ENCODE results near the gene FREM3. TPM values are rescaled to one million over a fixed set of nuclear protein-coding genes. Genes with fewer than 3 reads are reported as not detected.
"Not testable (repeated sequence)": the region's sequence is repeated elsewhere in the genome, so short reads cannot be mapped to it uniquely, and the experiment has no call there.

FREM3 gene
- total RNA-seq, 1 donor from 2014 or later = 0.19 TPM

DNA sequence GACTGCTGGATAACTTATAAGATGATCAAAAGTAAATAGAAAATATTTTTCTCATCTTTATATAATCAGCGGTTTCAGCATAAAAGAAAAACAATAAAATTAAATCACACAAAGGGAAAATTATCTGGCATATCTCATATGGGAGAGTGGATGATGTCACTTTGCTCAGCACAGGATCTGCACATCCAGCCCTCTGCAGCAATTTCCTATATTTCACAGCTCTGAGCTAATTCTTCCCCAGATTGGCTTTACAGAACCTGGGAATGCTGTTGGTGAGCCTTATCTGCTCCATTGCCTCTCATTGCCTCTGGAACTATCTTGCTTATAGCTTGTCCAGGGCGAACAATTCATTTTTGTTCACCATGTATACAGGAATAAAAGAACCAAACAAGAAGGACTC, 21.0 kb downstream of the FREM3 start:
- DNase-seq (no peak), ATAC-seq (ENCODE audit: poor library complexity) (no peak)
- intact Hi-C loops (cut with DNase I) = no loop called here

DNA sequence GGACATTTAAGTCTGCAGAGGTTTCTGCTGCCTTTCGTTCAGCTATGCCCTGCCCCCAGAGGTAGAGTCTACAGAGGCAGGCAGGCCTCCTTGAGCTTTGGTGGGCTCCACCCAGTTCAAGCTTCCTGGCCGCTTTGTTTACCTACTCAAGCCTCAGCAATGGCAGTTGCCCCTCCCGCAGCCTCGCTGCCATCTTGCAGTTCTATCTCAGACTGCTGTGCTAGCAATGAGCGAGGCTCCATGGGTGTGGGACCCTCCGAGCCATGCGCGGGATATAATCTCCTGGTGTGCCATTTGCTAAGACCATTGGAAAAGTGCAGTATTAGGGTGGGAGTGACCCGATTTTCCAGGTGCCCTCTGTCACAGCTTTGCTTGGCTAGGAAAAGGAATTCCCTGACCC, 26.8 kb downstream of the FREM3 start:
- DNase-seq; intact Hi-C loops (cut with DNase I); ATAC-seq (ENCODE audit: poor library complexity): not testable (repeated sequence)

DNA sequence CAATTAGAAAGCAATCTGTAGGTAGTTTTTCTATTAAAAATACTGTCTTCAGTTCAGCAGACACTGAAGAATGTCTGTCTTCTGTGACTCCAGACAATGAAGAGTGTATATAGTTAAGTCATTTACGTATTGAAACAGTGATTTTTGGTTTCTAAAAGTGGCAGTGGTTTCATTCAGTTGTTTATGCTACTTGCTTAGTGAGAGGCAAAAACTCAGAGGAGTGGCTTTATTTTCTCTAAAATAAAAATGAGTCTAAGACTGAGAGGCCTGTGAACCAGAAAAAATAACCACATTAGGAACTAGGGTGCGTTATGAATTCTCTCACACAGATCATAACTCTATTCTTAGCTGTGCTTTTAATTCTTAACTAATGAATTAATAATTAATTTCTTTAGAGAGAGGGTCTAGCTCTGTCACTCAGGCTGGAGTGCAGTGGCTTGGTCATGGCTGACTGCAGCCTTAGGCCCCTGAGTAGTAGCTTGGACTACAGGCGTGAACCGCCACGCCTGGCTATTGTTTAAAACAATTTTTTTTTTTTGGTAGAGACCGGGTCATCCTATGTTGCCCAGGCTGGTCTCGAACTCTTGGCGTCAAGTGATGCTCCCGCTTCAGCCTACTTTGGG, 31.4 kb downstream of the FREM3 start:
- intact Hi-C loops (cut with DNase I) = no loop called here
- ATAC-seq (ENCODE audit: poor library complexity) = no peak
- DNase-seq = no peak

DNA sequence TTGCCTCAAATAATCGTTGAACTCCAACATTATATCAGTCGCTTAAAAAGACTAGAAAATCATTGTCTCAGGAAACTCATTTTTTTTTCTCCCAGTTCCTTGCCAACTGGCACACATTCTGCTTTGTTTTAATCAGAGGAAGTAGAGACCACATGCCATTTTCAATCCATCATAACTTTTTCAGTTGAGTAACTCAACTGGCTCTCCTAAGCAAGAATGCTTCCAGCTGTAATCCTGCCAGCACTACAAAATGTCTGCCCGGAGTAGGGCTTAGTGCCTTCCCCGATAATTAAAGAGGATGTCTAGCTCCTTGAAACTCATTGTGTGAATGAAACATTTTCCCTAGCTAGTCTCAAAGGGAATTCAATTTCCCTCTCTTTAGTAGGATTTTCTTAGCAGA, 33.0 kb downstream of the FREM3 start:
- intact Hi-C loops (cut with DNase I) = no loop called here
- DNase-seq (no peak), ATAC-seq (ENCODE audit: poor library complexity) (peak; percentile 92)

DNA sequence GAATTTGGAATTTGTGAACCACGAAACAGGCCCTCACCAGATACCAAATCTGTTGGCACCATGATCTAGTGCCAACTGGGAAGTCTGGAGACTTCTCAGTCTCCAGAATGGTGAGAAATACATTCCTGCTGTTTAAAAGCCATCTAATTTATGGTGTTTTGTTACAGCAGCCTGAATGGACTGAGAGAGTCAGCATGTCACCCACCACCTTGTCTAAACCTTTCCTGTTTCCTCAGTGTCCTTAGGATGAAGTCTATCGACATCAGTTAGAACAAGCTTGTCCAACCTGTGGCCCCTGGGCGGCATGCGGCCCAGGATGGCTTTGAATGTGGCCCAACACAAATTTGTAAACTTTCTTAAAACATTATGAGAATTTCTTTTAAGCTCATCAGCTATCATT, 42.1 kb downstream of the FREM3 start:
- intact Hi-C loops (cut with DNase I) = no loop called here
- DNase-seq = no peak
- ATAC-seq (ENCODE audit: poor library complexity) = no peak

DNA sequence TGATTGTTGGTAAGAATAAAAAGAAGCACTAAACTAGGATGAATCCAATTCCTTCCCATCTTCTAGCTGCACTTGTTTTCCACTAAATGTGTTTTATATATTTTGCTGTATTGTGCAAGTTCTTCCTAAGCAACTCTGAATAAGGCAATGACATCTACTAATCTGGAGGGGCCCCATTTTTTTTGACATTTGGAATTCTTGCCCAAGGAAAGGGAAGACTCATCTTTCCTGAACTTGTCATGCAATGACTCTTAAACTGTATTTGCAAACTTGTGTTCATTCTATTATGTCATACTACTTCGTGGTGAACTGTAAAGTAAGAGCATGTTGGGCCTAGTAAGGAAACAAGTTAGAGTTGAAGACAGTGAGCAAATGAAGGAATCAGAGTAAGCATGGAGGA, 45.9 kb downstream of the FREM3 start:
- ATAC-seq (ENCODE audit: poor library complexity) = no peak
- intact Hi-C loops (cut with DNase I) = no loop called here
- DNase-seq = no peak

DNA sequence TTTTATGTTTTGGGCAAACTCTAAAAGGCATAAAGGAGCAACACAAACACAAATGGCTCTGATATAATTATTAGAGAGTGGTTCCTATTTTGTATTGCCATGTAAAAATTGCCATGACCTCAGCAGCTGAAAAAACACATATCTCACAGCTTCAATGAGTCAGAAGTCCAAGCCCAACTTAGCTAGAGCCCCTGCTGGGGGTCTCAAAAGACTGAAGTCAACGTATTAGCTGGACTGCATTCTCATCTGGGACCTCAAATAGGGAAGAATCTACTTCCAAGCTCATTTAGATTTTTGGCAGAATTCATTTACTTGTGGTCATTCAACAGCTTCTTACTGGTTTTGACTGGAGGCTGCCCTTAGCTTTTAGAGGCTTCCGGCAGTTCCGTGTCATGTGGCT, 47.4 kb downstream of the FREM3 start:
- intact Hi-C loops (cut with DNase I) = no loop called here
- no peak for ATAC-seq (ENCODE audit: poor library complexity)
- no peak for DNase-seq

DNA sequence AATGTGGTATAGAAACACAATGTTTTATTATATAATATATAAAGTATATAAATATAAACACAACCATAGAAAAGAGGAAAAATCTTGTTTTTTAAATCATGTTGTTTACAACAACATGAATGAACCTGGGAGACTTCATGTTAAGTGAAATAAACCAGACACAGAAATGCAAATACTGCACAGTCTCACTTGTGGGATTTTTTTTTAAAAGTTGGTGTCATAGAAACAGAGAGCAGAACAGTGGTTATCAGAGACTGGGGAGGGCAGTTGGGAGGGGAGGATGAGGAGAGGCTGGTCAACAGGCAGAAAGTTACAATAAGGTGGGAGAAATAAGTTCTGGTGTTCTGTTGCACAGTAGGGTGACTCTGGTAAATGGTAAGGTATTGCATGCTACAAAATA, 57.1 kb downstream of the FREM3 start:
- ATAC-seq (ENCODE audit: poor library complexity) = no peak
- intact Hi-C loops (cut with DNase I) = no loop called here
- DNase-seq = no peak

DNA sequence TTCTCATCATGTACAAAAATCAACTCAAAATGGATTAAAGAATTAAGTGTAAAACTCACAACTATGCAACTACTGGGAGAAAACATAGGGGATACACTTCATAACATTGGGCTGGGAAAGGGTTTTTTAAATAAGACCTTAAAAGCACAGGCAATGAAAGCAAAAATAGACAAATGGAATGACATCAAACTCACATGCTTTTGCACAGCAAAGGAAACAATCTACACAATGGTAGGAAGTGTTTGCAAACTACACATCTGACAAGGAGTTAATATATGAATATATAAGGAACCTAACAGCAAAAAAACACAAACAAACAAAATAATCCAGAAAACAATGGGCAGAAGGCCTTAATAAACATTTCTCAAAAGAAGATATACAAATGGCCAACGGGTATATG, 57.9 kb downstream of the FREM3 start:
- DNase-seq (no peak), ATAC-seq (ENCODE audit: poor library complexity) (no peak)
- intact Hi-C loops (cut with DNase I) = no loop called here

DNA sequence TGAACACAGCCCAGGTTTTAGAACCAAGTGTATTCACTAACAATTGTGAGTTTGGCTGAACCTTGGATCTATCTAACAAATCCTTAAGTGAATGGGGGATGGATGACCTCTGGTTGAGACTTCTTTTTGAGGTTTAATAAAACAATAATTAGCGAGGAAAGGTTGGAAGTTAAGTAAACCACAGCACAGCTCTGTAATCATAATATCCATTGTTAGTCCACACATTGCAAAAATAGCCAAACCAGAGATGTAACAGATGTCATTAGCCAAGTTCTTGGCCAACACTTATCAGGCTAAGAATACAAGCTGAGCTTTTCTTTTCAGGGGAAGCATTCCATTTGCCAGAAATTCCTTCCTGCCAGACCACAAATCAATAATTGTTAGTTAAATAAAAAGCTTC, 59.1 kb downstream of the FREM3 start:
- intact Hi-C loops (cut with DNase I) = no loop called here
- DNase-seq = no peak
- ATAC-seq (ENCODE audit: poor library complexity) = peak; percentile 77

DNA sequence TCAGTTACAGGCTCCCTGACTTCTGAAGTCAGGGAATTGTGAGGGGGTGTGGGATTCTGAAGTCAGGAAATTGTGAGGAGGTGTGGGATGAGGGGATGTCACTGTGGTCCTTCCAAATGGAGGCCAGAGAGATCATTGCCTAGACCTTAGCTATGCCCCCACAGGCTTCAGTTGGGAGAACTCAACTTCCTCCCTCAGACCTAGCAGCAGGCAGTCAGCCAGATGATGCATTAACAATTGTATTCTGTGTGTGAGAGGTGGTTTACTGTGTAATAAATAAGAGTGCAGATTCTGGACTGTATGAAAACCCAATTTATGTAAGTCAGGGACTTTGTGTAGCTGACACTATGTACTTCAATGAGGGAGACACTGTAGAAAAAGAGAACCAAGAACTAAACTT, 65.7 kb downstream of the FREM3 start:
- no peak for DNase-seq
- no peak for ATAC-seq (ENCODE audit: poor library complexity)
- intact Hi-C loops (cut with DNase I) = no loop called here

DNA sequence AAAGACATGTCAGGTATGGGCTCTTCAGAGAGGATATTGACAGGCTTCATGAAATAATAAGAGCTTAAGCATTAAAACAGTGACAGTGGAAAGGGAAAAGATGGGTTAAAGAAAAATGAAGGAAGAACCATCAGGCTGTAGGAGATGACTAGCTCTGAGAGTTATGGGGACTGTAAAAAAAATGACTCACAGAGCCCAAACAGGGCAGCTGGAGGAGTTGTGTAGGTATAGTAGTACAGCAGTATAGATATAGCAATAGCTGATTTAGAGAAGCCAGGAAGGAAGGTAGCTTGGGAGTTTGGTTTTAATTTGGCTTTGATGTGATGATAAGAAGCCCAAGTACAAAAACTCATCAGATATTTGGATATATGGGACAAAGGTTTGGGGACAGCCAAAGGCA, 66.6 kb downstream of the FREM3 start:
- ATAC-seq (ENCODE audit: poor library complexity) (no peak), DNase-seq (no peak)

DNA sequence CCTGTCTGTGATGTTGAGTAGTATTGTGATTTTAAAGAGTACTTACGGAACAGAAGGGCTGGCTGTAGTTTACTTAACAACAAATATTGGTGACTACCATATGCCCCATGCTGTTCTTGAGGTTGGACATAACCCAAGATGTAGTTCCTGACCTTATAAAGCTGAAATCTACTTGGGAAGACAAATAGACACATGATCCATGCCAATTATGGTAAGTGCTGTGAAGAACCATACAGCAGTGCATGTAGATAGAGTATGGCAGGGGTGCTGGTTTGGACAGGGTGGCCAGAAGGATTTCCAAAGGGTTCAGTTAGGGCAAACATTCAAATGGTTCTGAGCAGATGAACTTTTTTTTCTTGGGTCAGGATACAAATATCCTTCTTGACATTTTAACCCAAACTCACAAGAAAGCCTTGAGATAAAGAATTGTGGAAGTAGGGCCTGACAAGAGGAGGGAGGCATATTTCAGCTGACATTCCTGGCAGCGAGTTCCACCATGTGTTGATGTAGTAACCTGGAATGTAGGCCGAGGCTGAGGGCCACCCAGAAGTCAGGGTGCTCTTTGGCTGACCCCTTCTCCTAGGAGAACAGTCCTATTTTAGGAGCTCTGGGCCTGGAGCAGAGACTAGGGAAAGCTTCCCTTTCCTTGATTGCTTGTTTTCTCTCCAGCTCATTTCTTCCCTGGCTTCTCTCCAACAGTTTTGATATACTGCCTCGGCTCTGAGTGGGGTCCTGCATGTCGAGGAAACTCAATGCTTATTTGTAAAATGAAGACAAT, 74.2 kb downstream of the FREM3 start:
- DNase-seq (peak; percentile 78), ATAC-seq (ENCODE audit: poor library complexity) (peak; percentile 99)
- intact Hi-C loops (cut with DNase I) = no loop called here

More for the DNA sequence above, 66.6 kb downstream of the FREM3 start:
- intact Hi-C loops (cut with DNase I) = no loop called here

DNA sequence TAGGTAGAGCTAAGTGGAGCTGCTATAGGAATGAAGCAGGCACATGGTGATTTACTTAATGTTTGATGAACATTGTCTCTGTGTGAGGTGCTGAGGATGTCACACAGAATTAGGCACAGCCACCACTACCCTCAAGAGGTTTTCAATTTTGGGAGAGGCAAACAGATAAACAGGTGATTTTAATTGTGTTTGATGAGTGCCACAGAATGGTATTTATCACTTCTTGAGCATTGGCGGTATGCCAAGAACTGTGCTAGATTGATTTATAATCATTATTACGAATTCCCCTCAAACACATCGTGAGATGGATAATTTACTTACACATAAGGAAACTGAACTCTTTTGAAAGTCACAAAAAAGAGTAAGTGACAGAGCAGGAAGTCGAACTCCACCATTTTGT, 74.8 kb downstream of the FREM3 start:
- intact Hi-C loops (cut with DNase I) = no loop called here
- DNase-seq = no peak
- ATAC-seq (ENCODE audit: poor library complexity) = no peak

DNA sequence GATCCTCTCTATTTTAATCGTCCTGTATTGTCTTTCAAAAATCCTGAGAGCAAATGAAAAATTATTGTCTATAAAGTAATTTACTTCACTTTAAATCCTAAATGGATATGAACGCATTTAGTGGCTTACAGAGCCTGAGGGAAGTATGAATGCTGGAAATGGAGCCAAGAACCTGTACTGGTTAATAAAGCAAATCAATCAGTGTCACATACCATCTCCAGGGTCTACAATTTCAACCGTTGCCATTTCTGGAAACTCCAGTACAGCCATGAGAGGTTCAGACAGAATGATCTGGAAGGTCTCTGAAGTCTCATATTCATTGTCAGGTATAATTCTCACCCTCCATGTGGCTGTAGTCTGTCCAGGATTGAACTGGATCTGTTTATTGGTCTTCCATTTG, 76.6 kb downstream of the FREM3 start:
- DNase-seq (no peak), ATAC-seq (ENCODE audit: poor library complexity) (no peak)
- intact Hi-C loops (cut with DNase I) = no loop called here

DNA sequence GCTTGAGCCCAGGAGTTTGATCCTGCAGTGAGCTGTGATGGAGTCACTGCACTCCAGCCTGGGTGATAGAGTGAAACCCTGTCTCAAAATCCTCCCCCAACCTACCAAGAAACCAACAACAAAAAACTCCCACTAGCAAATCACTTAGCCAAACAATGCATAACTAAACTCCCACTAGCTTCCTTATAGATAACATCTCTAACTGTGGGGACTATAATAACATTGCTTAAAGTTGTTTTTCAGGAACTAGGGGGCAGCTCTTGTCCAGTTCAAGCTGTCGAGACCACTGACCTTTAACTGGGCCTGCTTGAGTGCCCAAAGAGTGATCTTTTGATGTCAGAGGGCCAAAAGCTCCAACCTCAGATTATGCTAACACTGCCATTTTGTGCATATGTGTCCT, 81.7 kb downstream of the FREM3 start:
- DNase-seq (no peak), ATAC-seq (ENCODE audit: poor library complexity) (no peak)
- intact Hi-C loops (cut with DNase I) = no loop called here

DNA sequence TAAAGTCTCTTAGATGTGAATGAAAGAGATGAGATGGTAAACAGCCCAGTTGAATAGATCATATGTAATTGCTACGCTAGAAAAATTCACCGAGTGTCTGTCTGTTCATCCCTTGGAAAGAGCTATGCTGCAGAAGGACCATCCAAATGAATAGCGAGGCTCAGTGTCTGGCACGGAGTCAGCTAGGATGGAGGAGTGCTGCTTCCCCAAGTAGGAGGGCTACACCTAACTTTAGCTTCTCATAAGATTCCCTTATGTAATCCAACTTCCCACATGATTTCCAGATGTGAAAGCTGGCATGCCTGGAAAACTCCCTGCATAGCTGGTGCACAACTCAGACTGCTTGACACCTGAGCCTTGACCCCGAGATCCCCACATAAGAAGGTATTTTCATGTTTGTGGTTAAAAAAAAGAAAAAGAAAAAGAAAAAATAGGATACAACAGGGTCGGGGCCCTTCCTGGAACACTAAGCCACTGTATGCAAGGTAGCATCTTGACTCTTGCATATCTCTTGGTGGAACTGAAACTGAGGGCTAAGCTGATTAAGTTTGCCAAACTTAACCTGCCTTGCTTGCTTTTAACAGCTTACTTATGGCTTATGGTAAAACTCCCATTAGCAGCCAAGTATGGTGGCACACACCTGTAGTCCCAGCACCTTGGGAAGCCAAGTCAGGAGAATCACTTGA, 82.3 kb downstream of the FREM3 start:
- intact Hi-C loops (cut with DNase I) = no loop called here
- no peak for DNase-seq
- ATAC-seq (ENCODE audit: poor library complexity) = no peak

DNA sequence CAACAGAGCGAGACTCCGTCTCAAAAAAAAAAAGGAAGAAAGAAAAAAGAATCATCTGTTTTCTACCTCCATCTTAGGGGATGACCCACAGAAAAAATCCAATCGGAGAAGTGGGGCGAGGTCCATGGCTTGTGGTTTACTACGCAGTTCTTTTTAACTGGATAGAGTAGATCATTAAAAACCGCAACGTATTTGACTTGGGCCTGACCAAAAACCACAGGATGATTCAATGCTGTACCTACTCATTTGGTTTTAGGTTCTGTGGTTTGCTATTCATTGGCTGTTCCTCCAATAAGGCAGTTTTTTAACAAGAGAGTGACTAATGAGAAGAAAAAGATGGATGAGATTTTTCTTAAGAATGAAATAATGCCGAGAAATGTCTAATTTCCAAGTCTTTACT, 83.7 kb downstream of the FREM3 start:
- intact Hi-C loops (cut with DNase I) = no loop called here
- DNase-seq (no peak), ATAC-seq (ENCODE audit: poor library complexity) (no peak)

DNA sequence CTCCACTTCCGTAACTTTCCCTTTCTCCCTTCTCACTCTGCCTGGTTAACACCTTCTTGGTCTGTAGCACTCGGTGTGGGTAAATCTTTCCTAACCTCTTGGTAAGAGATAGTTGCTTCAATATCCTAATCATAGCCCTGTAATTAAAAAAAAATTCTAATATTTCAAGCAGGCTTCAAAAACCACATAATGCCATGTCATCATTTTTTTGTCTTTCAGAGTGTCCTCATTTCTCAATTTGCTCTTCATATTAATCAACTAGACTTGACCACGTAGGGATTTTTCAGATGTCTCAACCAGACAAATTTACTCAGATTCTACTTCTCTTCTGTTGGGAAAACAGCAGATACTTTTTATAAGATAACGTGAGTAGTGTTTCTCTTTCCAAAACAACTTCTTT, 91.0 kb downstream of the FREM3 start:
- DNase-seq (no peak), ATAC-seq (ENCODE audit: poor library complexity) (no peak)
- intact Hi-C loops (cut with DNase I) = no loop called here

DNA sequence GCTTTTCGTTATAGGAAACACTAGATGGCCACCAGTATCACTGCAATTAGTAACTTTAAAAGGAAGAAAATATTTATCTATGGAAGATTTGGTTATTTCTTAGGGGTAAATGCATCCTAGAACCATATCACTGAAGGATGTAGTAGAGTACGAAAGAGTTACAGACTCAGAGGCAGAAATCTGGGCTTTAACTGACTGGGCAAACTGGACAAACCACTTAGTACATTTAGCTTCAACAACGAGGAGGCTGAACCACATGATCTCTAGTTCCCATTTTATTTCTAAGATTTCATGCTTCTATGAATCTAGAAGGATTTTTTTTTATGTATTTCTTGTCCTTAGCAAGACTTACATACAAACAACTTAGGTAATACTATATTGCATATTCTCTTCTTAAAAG, 94.0 kb downstream of the FREM3 start:
- intact Hi-C loops (cut with DNase I) = no loop called here
- DNase-seq (no peak), ATAC-seq (ENCODE audit: poor library complexity) (no peak)

All from Right ventricle myocardium superior (tissue), 1 donor.